DND-41 (cell line): Measurements from ENCODE around the gene MTG1.

ENCODE experiments used
- CTCF ChIP-seq: IDR thresholded peaks from 2 replicates; pipeline ENCODE4 v1.5.1; 2012; ENCODE audit warnings: borderline replicate concordance, low read length, moderate library complexity, mild to moderate bottlenecking; ENCODE audit not compliant: poor library complexity, severe bottlenecking; ENCODE audit errors: extremely low read depth
- EZH2 ChIP-seq: IDR thresholded peaks from 3 replicates; pipeline ENCODE4 v1.6.1; 2012; ENCODE audit warnings: borderline replicate concordance, low read depth, mild to moderate bottlenecking, moderate library complexity, low read length, inconsistent platforms; ENCODE audit not compliant: severe bottlenecking

DNA sequence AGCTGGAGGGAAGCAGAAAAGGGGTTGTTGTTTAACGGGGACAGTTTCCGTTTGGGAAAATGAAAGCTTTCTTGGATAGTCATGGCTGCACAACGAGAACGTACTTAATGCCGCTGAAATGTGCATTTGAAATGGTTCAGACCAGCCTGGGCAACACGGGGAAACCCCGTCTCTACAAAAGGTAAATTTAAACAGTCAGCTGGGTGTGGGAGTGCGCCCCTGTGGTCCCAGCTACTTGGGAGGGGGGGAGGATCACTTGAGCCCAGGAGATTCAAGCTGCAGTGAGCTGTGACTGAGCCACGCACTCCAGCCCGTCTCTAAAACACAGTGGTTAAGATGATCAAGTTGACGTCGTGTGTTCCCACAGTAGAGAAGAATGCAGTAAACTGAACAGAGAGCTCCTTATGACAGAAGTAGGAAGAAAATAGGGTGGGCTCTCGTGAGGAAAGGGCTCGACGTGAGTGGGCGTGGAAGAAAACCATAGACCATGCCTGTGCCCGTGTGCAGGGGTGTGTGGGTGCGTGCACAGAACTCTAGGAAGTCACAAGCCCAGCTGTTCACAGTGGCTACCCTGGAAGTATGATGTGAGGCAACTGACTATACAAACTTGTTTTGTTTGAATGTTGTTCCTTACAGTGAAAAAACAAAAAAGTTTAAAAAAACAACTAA lies 32.0 kb upstream of the MTG1 start:
- TF ChIP-seq CTCF (no peak), EZH2 (no peak)
